DMS114 treated with DMSO at 0.1 percent for 48 hours (cell line): ENCODE measurements around the gene CSTB.

ENCODE experiments used
- DNase-seq: peaks from one replicate; lab custom pipeline; 2025; ENCODE audit not compliant: unreplicated experiment; lab: John Stamatoyannopoulos, UW

CSTB gene

GRCh38 chr21:43733529-43734071 lies 42.5 kb downstream of the CSTB start:
- no peak for DNase-seq

GRCh38 chr21:43733060-43733459 lies 43.0 kb downstream of the CSTB start:
- DNase-seq = no peak

DNA sequence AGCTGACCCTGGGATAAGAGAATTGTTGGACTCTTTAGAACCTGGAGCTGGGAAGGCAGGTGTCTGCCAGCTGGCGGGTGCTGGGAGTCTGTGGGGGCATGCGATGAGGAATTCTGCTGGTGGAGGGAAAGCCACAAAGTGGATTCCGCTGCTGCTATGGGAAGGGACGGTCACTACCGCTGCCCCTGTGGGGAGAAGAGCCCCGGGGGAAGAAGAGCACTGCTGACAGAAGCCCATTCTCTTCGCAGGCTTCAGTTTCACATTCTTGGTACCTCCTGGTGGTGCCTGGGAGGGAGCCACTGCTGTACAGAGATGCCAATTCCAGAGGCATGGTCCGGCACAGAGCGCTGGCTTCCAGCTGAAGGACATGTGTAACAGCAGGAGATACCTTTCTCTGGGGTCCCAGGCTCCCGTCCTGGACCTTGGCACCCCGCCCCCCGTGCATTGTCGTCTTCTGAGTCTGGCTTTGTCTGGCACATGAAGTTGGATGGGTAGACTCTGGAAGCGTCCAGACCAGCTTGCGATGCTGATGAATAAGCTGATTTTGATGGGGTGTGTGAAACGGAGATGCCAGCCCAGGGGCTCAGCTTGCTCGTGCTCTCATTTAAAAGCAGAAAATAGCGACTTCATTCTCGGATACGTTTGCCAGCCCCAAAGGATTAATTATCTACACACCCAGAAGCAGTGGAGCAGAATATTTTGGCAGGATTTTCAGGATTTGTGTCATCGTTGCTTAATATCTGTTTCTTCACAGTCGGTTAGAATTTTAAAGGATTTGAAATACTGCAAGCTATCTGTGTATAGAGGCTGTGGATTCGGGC lies 44.0 kb downstream of the CSTB start:
- no peak for DNase-seq

GRCh38 chr21:43731476-43731875 lies 44.6 kb downstream of the CSTB start:
- no peak for DNase-seq

DNA sequence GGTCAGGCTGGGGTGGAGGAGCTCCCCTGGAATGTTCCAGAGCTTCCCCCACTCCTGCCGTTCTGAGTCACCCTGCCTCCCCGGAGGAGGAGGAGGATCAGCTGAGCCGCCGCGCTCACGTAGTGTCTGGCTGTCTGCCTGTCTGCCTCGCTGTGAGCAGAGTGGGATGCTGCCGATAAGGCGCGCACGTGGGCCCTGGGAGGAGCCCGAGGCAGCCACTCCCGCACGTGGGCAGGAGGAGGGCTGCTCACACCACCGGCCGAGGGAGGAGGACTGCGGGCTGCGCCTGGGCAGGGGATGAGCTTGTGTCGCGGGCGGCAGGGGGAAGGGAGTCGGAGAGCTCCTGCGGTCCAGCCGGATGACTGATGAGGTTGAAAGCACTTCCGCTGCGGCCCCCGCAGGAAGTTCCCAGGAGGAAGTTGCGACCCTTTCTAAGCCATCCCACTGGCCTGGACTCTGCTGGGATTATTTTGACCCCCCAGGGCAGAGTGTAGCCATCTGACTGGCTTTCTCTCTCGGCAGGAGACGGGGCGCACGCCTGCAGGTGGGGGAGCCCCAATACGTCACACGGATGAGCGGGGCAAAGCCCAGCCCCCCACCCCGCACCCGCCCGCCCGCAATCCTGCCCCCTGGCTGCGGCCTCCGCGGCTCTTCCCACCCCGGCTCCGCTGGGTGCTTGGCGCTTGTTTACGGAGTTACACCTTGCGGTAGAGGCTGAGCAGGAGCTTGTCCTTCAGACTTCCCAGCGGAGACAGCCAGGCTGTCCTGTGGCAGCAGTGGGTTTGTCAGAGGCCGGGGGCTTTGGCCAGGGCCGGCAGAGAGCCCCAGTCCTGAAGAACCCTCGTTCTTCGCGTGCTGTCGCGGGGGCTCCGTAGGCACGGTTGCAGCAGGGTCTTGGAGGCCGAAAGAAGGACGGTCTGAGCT lies 47.4 kb downstream of the CSTB start:
- no peak for DNase-seq

GRCh38 chr21:43728154-43728466 lies 48.0 kb downstream of the CSTB start:
- DNase-seq = no peak

- DNase-seq = no peak
These were observed 48.5 kb downstream of the CSTB start for GRCh38 chr21:43727519-43728153.

- no peak for DNase-seq
These were observed 49.2 kb downstream of the CSTB start for GRCh38 chr21:43726686-43727518.
